Natural killer cell (primary cell): ENCODE data around the gene SH3GLB1. TPM values are rescaled to one million over a fixed set of nuclear protein-coding genes. Genes with fewer than 3 reads are reported as not detected.

Experiments used
- ATAC-seq, 3 donors: fragments of 150-1000 bp in 2 of 3; fragments of 200-7000 bp in 1 of 3; cut with Tn5 transposase; 1 replicate in 1 of 3; 2 replicates in 2 of 3; pipeline ENCODE4 v1.10.0; 2021; ENCODE audit warnings: mild to moderate bottlenecking in 2 of 3, moderate library complexity in 2 of 3
- DNase-seq, 2 donors: peaks; one replicate each; pipeline versions ENCODE4 v3.0.0 to v3.0.0-alpha.2; 2013 to 2021; ENCODE audit warnings: mixed read lengths in 1 of 2
- H3K27ac ChIP-seq: one replicate; pipeline ENCODE4 v1.5.1; 2013; ENCODE audit warnings: mild to moderate bottlenecking, low read length
- H3K27me3 ChIP-seq: one replicate; pipeline ENCODE4 v1.6.1; 2013; ENCODE audit warnings: low read length; ENCODE audit not compliant: control insufficient read depth, insufficient read depth
- H3K36me3 ChIP-seq: one replicate; pipeline ENCODE4 v1.6.1; 2013; ENCODE audit warnings: low read length; ENCODE audit not compliant: control insufficient read depth, insufficient read depth
- H3K4me1 ChIP-seq: one replicate; pipeline ENCODE4 v1.6.1; 2013; ENCODE audit warnings: low read length; ENCODE audit not compliant: control insufficient read depth, insufficient read depth
- H3K4me3 ChIP-seq: one replicate; pipeline ENCODE4 v1.5.1; 2013; ENCODE audit warnings: low read length
- H3K9me3 ChIP-seq: one replicate; pipeline ENCODE4 v1.6.1; 2013; ENCODE audit warnings: low read length; ENCODE audit not compliant: control insufficient read depth, insufficient read depth
- H3K27ac Mint-ChIP-seq, 2 donors: one replicate each; pipeline ENCODE4 v1.8.0; 2022; ENCODE audit warnings: mild to moderate bottlenecking in 2 of 2, mixed read lengths in 2 of 2, moderate library complexity in 1 of 2
- H3K27me3 Mint-ChIP-seq, 2 donors: one replicate each; pipeline ENCODE4 v1.8.0; 2022; ENCODE audit warnings: low read depth in 2 of 2, mixed read lengths in 2 of 2
- H3K36me3 Mint-ChIP-seq: one replicate; pipeline ENCODE4 v1.8.0; 2022; ENCODE audit warnings: mixed read lengths
- H3K4me1 Mint-ChIP-seq, 2 donors: one replicate each; pipeline ENCODE4 v1.8.0; 2022; ENCODE audit warnings: mixed read lengths in 2 of 2
- H3K4me3 Mint-ChIP-seq: one replicate; pipeline ENCODE4 v1.8.0; 2022; ENCODE audit warnings: mild to moderate bottlenecking, moderate library complexity, mixed read lengths
- H3K9me3 Mint-ChIP-seq, 2 donors: one replicate each; pipeline ENCODE4 v1.8.0; 2022; ENCODE audit warnings: mixed read lengths in 2 of 2
- WGBS: methylation state at CpG from one replicate; pipeline ENCODE4 v1.1.7; 2013; ENCODE audit warnings: missing lambda C conversion rate; ENCODE audit not compliant: insufficient coverage; 5-methylcytosine and 5-hydroxymethylcytosine counted together
- intact Hi-C: fragments of 100-400 bp; cut with micrococcal nuclease; formaldehyde crosslinking; loops from one replicate; pipeline ENCODE4 v1.14.2; 2022
- total RNA-seq, 4 donors: library from RNA; stranded (reverse); fragments of 120-200 nt in 1 of 4; gene quantifications; one replicate each; pipeline versions ENCODE4 v1.2.3 to v1.2.4, GENCODE V29; 2013 to 2022
- TF ChIP-seq, protein P1 (sequence below): fragments of 200-600 bp; IDR thresholded peaks from one replicate; pipeline ENCODE4 v1.8.0; 2022; ENCODE audit warnings: antibody characterized with exemption

Gene SH3GLB1
- total RNA-seq, 3 donors from 2014 or later (not counting 1 experiment from before 2014, with no cell fraction given), result 98.1 to 114 (median 109) TPM

DNA sequence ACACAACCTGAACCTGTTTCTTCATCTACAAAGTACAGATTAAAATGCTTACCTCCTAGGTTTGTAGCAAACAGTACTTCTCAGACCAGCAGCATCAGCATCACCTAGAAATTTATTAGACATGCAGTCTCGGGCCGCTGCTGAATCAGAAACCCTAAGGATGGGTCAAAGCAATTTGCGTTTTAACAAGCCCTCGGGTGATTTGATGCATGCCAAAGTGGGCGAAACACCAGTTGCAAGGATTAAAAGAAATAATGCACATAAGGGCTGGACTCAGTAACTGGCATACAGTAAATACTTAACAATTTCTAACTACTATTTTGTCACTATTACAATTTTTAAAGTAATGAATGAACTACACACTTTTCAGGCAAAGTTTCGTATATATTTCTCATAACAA is 47.5 kb downstream of the SH3GLB1 start:
- 96% methylated on average over 5 of the region's 6 CpGs for WGBS
- no peak overlapping the region for H3K27ac ChIP-seq
- H3K9me3 ChIP-seq, result no peaks in the 10 kb centered on the region
- no peak overlapping the region for H3K4me3 ChIP-seq
- no peaks in the 10 kb centered on the region for H3K27me3 ChIP-seq
- DNase-seq, result no peak
- TF ChIP-seq, protein P1, sequence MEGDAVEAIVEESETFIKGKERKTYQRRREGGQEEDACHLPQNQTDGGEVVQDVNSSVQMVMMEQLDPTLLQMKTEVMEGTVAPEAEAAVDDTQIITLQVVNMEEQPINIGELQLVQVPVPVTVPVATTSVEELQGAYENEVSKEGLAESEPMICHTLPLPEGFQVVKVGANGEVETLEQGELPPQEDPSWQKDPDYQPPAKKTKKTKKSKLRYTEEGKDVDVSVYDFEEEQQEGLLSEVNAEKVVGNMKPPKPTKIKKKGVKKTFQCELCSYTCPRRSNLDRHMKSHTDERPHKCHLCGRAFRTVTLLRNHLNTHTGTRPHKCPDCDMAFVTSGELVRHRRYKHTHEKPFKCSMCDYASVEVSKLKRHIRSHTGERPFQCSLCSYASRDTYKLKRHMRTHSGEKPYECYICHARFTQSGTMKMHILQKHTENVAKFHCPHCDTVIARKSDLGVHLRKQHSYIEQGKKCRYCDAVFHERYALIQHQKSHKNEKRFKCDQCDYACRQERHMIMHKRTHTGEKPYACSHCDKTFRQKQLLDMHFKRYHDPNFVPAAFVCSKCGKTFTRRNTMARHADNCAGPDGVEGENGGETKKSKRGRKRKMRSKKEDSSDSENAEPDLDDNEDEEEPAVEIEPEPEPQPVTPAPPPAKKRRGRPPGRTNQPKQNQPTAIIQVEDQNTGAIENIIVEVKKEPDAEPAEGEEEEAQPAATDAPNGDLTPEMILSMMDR, result no peak
- peaks cover 6 to 9% of the 10 kb centered on the region in 2 donors for H3K4me1 Mint-ChIP-seq
- H3K36me3 Mint-ChIP-seq, result no peaks in the 10 kb centered on the region
- ATAC-seq, result no peak
- H3K36me3 ChIP-seq, result no peaks in the 10 kb centered on the region
- H3K4me1 ChIP-seq, result no peaks in the 10 kb centered on the region
- H3K27ac Mint-ChIP-seq, result no peak overlapping the region
- no peak overlapping the region for H3K4me3 Mint-ChIP-seq
- peaks cover 8% of the 10 kb centered on the region in 2 donors for H3K27me3 Mint-ChIP-seq
- intact Hi-C loops, result no loop called here
- H3K9me3 Mint-ChIP-seq, result no peaks in the 10 kb centered on the region

DNA sequence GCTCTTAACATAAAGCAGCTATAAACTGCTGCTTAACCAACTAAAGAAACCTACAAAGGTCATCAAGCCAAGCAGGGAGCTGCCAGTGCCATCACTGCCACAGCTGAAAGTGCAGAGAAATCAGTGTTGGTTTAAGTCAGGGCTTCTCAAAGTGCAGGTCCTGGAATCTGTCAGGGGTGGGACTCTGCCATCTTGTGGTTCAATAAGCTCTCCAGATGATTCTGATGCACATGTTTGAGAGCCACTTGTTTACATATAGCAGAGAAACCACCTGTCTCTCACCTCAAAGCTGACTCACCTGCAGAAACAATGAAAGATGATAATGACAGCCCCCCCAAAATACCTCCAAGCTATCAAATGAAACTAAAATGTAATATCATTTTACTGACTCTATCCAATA is 49.3 kb downstream of the SH3GLB1 start:
- Mint-ChIP-seq H3K36me3 (no peaks in the 10 kb centered on the region), H3K27ac (no peak overlapping the region), H3K27me3 (peaks cover 8% of the 10 kb centered on the region in 2 donors), H3K4me1 (peaks cover 6 to 9% of the 10 kb centered on the region in 2 donors), H3K4me3 (no peak overlapping the region), H3K9me3 (no peaks in the 10 kb centered on the region)
- TF ChIP-seq, protein P1, result no peak
- Histone ChIP-seq H3K4me1 (no peaks in the 10 kb centered on the region), H3K36me3 (no peaks in the 10 kb centered on the region), H3K27ac (no peak overlapping the region), H3K27me3 (no peaks in the 10 kb centered on the region), H3K4me3 (no peak overlapping the region), H3K9me3 (no peaks in the 10 kb centered on the region)
- intact Hi-C loops, result no loop called here
- ATAC-seq (peak in 1 of 3 donors; percentile 37), DNase-seq (peak in 1 of 2 donors; percentile 37)

DNA sequence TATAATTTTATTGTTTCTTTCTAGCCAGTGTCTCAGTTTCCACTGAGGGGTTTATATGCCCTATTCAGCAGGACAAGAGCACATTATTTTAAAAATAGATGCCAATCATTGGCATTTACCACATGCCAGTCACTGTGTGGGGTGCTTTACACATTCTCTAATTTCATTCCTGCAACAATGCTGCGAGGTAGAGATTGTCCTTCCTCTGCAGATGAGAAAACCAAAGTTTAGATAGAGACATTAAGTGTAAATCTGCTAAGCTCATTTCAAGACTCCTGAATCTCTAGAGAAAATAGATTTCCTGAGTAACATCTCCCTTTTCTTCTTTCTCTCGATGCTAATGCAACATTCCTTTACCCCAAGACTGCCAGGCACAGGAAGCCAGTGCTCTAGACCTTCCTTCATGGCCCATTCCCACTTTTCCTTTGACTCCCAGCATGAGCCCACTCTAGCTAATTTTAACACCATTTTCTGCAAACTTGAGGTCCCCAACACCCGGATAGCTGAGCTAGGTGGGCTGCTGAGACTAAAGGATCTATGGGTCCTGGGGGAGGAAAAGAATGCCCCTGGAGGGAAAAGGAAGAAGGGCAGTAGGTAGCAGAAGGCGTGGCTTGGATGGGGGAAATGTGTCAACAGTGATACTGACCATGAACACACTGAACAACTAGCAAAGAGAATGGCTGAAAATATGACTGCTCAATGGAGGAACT is 50.0 kb downstream of the SH3GLB1 start:
- TF ChIP-seq, protein P1, result no peak
- H3K36me3 Mint-ChIP-seq, result no peaks in the 10 kb centered on the region
- H3K4me3 ChIP-seq, result no peak overlapping the region
- H3K4me1 ChIP-seq, result no peaks in the 10 kb centered on the region
- no peaks in the 10 kb centered on the region for H3K9me3 Mint-ChIP-seq
- H3K27me3 Mint-ChIP-seq, result peaks cover 8% of the 10 kb centered on the region in 2 donors
- H3K9me3 ChIP-seq, result no peaks in the 10 kb centered on the region
- H3K4me1 Mint-ChIP-seq, result peaks cover 0 to 4% of the 10 kb centered on the region in 2 donors
- no peak overlapping the region for H3K4me3 Mint-ChIP-seq
- ATAC-seq (no peak), DNase-seq (no peak)
- no peaks in the 10 kb centered on the region for H3K27me3 ChIP-seq
- no peaks in the 10 kb centered on the region for H3K36me3 ChIP-seq
- no peak overlapping the region for H3K27ac ChIP-seq
- H3K27ac Mint-ChIP-seq, result no peak overlapping the region
- intact Hi-C loops, result no loop called here
- 87% methylated on average over 4 of the region's 4 CpGs for WGBS

DNA sequence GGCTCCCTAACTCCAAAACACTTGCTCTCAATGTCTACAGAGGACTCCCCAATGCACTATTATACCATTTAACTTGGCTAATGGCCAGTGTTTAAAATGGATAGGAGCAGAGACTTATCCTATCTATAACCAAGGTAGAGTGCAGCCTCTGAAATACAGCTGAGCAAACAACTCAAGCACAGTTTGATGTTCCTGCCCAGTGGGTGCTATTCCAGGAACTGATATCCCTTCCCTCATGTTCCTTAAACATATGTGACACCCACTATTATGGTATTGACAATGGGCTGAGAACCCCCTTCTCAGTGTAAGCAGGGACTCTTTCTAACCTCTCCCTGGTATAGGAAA is 51.7 kb downstream of the SH3GLB1 start:
- Mint-ChIP-seq H3K27ac (no peak overlapping the region), H3K36me3 (no peaks in the 10 kb centered on the region), H3K27me3 (peaks cover 11 to 14% of the 10 kb centered on the region in 2 donors), H3K4me1 (peaks cover 0 to 4% of the 10 kb centered on the region in 2 donors), H3K4me3 (no peak overlapping the region), H3K9me3 (peaks cover 2 to 3% of the 10 kb centered on the region in 2 donors)
- intact Hi-C loops, result no loop called here
- H3K27me3 ChIP-seq, result no peaks in the 10 kb centered on the region
- H3K4me3 ChIP-seq, result no peak overlapping the region
- ATAC-seq (no peak), DNase-seq (no peak)
- no peaks in the 10 kb centered on the region for H3K9me3 ChIP-seq
- no peaks in the 10 kb centered on the region for H3K4me1 ChIP-seq
- no peaks in the 10 kb centered on the region for H3K36me3 ChIP-seq
- H3K27ac ChIP-seq, result no peak overlapping the region
- TF ChIP-seq, protein P1, result no peak
